ENCODE measurements around the gene LYZL6. TPM values are rescaled to one million over a fixed set of nuclear protein-coding genes. Genes with fewer than 3 reads are reported as not detected.
A peak's percentile ranks its signal among the peaks of the same experiment; 100 is the strongest.

Gene LYZL6
- total and polyA plus RNA-seq, 2 of the 8 experiments (the other 6 are each of a cell fraction or from before 2014, with no cell fraction given) = not detected

DNA sequence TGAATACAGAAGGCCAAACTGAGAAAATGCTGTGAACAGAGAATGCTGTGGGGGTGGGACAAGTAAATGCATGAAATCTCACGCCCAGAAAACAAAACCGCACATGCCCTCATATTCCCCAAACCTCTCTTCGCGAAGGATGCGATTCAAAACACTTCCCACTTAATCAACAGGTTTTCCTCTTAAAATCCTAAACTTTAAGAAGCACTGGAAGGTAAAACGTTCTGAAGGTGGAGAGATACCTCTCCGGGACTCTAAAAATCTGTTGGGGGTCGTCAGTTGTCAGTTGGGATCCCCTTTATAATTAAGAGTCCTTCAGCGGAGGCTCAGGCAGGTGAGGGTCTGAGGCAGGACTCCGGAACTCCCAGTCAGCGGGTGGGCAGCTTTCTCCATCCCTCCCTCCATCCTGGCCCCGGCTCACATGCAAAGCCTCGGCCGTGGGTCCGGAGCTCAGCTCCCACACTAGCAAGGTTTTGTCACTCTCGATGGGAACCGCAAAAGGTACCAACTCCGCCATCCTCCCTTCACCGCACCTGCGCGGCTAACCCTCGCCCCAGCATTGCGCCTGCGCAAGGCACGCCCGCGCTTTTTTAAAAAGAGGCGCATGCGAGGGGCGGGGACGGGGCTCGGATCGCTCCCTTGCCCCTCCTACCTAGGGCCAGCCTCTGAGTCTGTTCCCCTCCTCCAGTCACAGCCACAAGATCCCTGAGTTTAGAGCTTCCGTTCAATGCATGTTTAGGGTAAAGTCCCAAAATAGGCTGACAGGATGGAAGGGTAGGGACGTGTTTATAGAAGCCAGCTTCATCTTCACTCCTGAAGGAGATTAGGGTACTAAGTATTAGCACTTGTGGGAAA is 13.1 kb downstream of the LYZL6 start, which contains the start of gene RDM1 (continued):
- TF ChIP-seq ATF2 (IDR thresholded peaks at IDR 0.05; ENCODE audit: low read length) (no peak), KDM5A (IDR thresholded peaks at IDR 0.05; ENCODE audit: low read length) (no peak), ASH2L (IDR thresholded peaks at IDR 0.05; ENCODE audit: low read length) (peak; percentile 44), HDAC2 (IDR thresholded peaks at IDR 0.05; ENCODE audit: borderline replicate concordance in 1 of 2, low read depth in 2 of 2, low read length in 2 of 2) (0 out of 4 replicates have a peak, but pooled peaks of 1 of the 2 experiments have one; percentile 79), SRF (IDR thresholded peaks at IDR 0.05; ENCODE audit: low read depth, low read length) (no peak), NRF1 (IDR thresholded peaks at IDR 0.05; ENCODE audit: low read depth, low read length) (peak; percentile 96), HDAC6 (IDR thresholded peaks at IDR 0.05; ENCODE audit: low read depth, low read length) (no peak)
- TF ChIP-seq, protein P1, sequence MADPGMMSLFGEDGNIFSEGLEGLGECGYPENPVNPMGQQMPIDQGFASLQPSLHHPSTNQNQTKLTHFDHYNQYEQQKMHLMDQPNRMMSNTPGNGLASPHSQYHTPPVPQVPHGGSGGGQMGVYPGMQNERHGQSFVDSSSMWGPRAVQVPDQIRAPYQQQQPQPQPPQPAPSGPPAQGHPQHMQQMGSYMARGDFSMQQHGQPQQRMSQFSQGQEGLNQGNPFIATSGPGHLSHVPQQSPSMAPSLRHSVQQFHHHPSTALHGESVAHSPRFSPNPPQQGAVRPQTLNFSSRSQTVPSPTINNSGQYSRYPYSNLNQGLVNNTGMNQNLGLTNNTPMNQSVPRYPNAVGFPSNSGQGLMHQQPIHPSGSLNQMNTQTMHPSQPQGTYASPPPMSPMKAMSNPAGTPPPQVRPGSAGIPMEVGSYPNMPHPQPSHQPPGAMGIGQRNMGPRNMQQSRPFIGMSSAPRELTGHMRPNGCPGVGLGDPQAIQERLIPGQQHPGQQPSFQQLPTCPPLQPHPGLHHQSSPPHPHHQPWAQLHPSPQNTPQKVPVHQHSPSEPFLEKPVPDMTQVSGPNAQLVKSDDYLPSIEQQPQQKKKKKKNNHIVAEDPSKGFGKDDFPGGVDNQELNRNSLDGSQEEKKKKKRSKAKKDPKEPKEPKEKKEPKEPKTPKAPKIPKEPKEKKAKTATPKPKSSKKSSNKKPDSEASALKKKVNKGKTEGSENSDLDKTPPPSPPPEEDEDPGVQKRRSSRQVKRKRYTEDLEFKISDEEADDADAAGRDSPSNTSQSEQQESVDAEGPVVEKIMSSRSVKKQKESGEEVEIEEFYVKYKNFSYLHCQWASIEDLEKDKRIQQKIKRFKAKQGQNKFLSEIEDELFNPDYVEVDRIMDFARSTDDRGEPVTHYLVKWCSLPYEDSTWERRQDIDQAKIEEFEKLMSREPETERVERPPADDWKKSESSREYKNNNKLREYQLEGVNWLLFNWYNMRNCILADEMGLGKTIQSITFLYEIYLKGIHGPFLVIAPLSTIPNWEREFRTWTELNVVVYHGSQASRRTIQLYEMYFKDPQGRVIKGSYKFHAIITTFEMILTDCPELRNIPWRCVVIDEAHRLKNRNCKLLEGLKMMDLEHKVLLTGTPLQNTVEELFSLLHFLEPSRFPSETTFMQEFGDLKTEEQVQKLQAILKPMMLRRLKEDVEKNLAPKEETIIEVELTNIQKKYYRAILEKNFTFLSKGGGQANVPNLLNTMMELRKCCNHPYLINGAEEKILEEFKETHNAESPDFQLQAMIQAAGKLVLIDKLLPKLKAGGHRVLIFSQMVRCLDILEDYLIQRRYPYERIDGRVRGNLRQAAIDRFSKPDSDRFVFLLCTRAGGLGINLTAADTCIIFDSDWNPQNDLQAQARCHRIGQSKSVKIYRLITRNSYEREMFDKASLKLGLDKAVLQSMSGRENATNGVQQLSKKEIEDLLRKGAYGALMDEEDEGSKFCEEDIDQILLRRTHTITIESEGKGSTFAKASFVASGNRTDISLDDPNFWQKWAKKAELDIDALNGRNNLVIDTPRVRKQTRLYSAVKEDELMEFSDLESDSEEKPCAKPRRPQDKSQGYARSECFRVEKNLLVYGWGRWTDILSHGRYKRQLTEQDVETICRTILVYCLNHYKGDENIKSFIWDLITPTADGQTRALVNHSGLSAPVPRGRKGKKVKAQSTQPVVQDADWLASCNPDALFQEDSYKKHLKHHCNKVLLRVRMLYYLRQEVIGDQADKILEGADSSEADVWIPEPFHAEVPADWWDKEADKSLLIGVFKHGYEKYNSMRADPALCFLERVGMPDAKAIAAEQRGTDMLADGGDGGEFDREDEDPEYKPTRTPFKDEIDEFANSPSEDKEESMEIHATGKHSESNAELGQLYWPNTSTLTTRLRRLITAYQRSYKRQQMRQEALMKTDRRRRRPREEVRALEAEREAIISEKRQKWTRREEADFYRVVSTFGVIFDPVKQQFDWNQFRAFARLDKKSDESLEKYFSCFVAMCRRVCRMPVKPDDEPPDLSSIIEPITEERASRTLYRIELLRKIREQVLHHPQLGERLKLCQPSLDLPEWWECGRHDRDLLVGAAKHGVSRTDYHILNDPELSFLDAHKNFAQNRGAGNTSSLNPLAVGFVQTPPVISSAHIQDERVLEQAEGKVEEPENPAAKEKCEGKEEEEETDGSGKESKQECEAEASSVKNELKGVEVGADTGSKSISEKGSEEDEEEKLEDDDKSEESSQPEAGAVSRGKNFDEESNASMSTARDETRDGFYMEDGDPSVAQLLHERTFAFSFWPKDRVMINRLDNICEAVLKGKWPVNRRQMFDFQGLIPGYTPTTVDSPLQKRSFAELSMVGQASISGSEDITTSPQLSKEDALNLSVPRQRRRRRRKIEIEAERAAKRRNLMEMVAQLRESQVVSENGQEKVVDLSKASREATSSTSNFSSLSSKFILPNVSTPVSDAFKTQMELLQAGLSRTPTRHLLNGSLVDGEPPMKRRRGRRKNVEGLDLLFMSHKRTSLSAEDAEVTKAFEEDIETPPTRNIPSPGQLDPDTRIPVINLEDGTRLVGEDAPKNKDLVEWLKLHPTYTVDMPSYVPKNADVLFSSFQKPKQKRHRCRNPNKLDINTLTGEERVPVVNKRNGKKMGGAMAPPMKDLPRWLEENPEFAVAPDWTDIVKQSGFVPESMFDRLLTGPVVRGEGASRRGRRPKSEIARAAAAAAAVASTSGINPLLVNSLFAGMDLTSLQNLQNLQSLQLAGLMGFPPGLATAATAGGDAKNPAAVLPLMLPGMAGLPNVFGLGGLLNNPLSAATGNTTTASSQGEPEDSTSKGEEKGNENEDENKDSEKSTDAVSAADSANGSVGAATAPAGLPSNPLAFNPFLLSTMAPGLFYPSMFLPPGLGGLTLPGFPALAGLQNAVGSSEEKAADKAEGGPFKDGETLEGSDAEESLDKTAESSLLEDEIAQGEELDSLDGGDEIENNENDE (IDR thresholded peaks at IDR 0.05; ENCODE audit: insufficient replicate concordance, low read length) = no peak
